H1 (cell line): ENCODE data around the gene RPTOR. TPM values are rescaled to one million over a fixed set of nuclear protein-coding genes. Genes with fewer than 3 reads are reported as not detected.

Source experiments
- CTCF ChIA-PET: fragments of 300-600 bp; sonication (Branson Sonifier 250); formaldehyde crosslinking; loops from one replicate; lab custom pipeline; 2021; ENCODE audit not compliant: partially characterized antibody; lab: Charles Lee
- POLR2A ChIA-PET: fragments of 300-600 bp; sonication (Branson Sonifier 250); formaldehyde crosslinking; loops from one replicate; lab custom pipeline; 2021; ENCODE audit warnings: inconsistent platforms; ENCODE audit not compliant: partially characterized antibody; lab: Charles Lee
- DNase-seq, 2 experiments: peaks; one replicate each; pipeline versions ENCODE4 v3.0.0 to v3.0.0-alpha.2; 2010 to 2022; ENCODE audit warnings: low spot score in 2 of 2, low read depth in 1 of 2, mixed read lengths in 1 of 2
- FAIRE-seq: peaks from 2 replicates; lab custom pipeline; 2011; peaks lifted over from hg19 to GRCh38; lab: Jason Lieb, UNC
- H2AFZ ChIP-seq: 2 replicates; pipeline ENCODE4 v1.8.1; 2012; ENCODE audit warnings: low read length, inconsistent platforms
- H2AK5ac ChIP-seq: 2 replicates; pipeline ENCODE4 v1.6.1; 2013; ENCODE audit warnings: low read depth, low read length
- H2BK120ac ChIP-seq: replicated peaks from 2 replicates; pipeline ENCODE3; 2013; ENCODE audit warnings: low read depth, low read length, inconsistent platforms
- H2BK12ac ChIP-seq: 2 replicates; pipeline ENCODE4 v1.6.1; 2013; ENCODE audit warnings: low read depth, low read length
- H2BK15ac ChIP-seq: 2 replicates; pipeline ENCODE4 v1.6.1; 2013; ENCODE audit warnings: low read length
- H2BK20ac ChIP-seq: 2 replicates; pipeline ENCODE4 v1.6.1; 2013; ENCODE audit warnings: low read length
- H2BK5ac ChIP-seq: 2 replicates; pipeline ENCODE4 v1.6.1; 2013; ENCODE audit warnings: low read depth, low read length
- H3K14ac ChIP-seq: 2 replicates; pipeline ENCODE4 v1.6.1; 2013; ENCODE audit warnings: inconsistent platforms; ENCODE audit not compliant: insufficient read length
- H3K18ac ChIP-seq: 2 replicates; pipeline ENCODE4 v1.6.1; 2013; ENCODE audit warnings: low read length; ENCODE audit errors: extremely low read depth
- H3K23ac ChIP-seq: 2 replicates; pipeline ENCODE4 v1.6.1; 2013; ENCODE audit warnings: inconsistent platforms; ENCODE audit not compliant: insufficient read length
- H3K23me2 ChIP-seq: 2 replicates; pipeline ENCODE4 v1.6.1; 2013; ENCODE audit warnings: low read depth, low read length
- H3K27ac ChIP-seq: 2 replicates; pipeline ENCODE4 v1.6.1; 2011; ENCODE audit warnings: low read depth, low read length, inconsistent platforms
- H3K27me3 ChIP-seq, 4 experiments: replicated peaks in 1 of 4; 1 replicate in 1 of 4; 2 replicates in 3 of 4; pipeline versions ENCODE4 v1.6.1 to v1.8.1; 2011 to 2013; ENCODE audit warnings: low read length in 3 of 4, mild to moderate bottlenecking in 3 of 4, inconsistent platforms in 2 of 4, mixed read lengths in 2 of 4, moderate library complexity in 1 of 4; ENCODE audit not compliant: control insufficient read depth in 3 of 4, insufficient read depth in 3 of 4; ENCODE audit errors: extremely low read depth in 1 of 4
- H3K36me3 ChIP-seq, 4 experiments: 2 replicates each; pipeline versions ENCODE4 v1.6.1 to v1.8.1; 2011 to 2013; ENCODE audit warnings: mild to moderate bottlenecking in 4 of 4, low read length in 3 of 4, moderate library complexity in 2 of 4, control low read depth in 1 of 4, inconsistent platforms in 1 of 4; ENCODE audit not compliant: insufficient read depth in 4 of 4, control insufficient read depth in 2 of 4
- H3K4ac ChIP-seq: replicated peaks from 2 replicates; pipeline ENCODE3; 2013; ENCODE audit warnings: low read length, low read depth, mixed read lengths, inconsistent platforms; ENCODE audit not compliant: insufficient read length
- H3K4me1 ChIP-seq, 4 experiments: replicated peaks in 1 of 4; 1 replicate in 1 of 4; 2 replicates in 3 of 4; pipeline versions ENCODE4 v1.6.1 to v1.8.1; 2011 to 2013; ENCODE audit warnings: low read length in 3 of 4, inconsistent platforms in 2 of 4, mixed read lengths in 1 of 4; ENCODE audit not compliant: insufficient read depth in 4 of 4, control insufficient read depth in 3 of 4
- H3K4me2 ChIP-seq, 2 experiments: 2 replicates each; pipeline versions ENCODE4 v1.6.1 to v1.8.1; 2011 to 2013; ENCODE audit warnings: low read depth in 2 of 2, low read length in 2 of 2, control low read depth in 1 of 2, inconsistent platforms in 1 of 2, mild to moderate bottlenecking in 1 of 2; ENCODE audit not compliant: insufficient read depth in 1 of 2
- H3K4me3 ChIP-seq, 4 experiments: fragments of 200-600, 300-600 bp in 1 of 4; sonication (generic), shearing (Covaris generic), sonication (Bioruptor Twin) in 1 of 4; 2 replicates each; pipeline versions ENCODE4 v1.5.1 to v1.8.1; 2011 to 2016; ENCODE audit warnings: low read length in 4 of 4, low read depth in 3 of 4, control low read depth in 2 of 4, inconsistent platforms in 2 of 4, mild to moderate bottlenecking in 2 of 4, mixed read lengths in 1 of 4, moderate library complexity in 1 of 4; ENCODE audit not compliant: insufficient read depth in 2 of 4; ENCODE audit errors: extremely low read depth in 1 of 4
- H3K56ac ChIP-seq: replicated peaks from 2 replicates; pipeline ENCODE3; 2013; ENCODE audit warnings: low read depth, mild to moderate bottlenecking, mixed read lengths, low read length, inconsistent platforms; ENCODE audit not compliant: insufficient read length
- H3K79me1 ChIP-seq: 2 replicates; pipeline ENCODE4 v1.6.1; 2013; ENCODE audit warnings: low read depth, low read length, control low read depth
- H3K79me2 ChIP-seq, 2 experiments: 2 replicates each; pipeline versions ENCODE4 v1.6.1 to v1.8.1; 2012 to 2013; ENCODE audit warnings: low read length in 2 of 2, mild to moderate bottlenecking in 2 of 2, inconsistent platforms in 1 of 2; ENCODE audit not compliant: insufficient read depth in 2 of 2, control insufficient read depth in 1 of 2
- H3K9ac ChIP-seq, 4 experiments: replicated peaks in 1 of 4; 1 replicate in 1 of 4; 2 replicates in 3 of 4; pipeline versions ENCODE4 v1.6.1 to v1.8.1; 2011 to 2013; ENCODE audit warnings: low read depth in 3 of 4, low read length in 3 of 4, control low read depth in 2 of 4, mild to moderate bottlenecking in 2 of 4, moderate library complexity in 2 of 4, inconsistent platforms in 1 of 4; ENCODE audit errors: extremely low read depth in 1 of 4
- H3K9me3 ChIP-seq, 2 experiments: 2 replicates each; pipeline versions ENCODE4 v1.6.1 to v1.8.1; 2012 to 2013; ENCODE audit warnings: mild to moderate bottlenecking in 2 of 2, moderate library complexity in 2 of 2, control low read depth in 1 of 2, inconsistent platforms in 1 of 2, low read depth in 1 of 2, low read length in 1 of 2, mixed read lengths in 1 of 2; ENCODE audit not compliant: insufficient read depth in 2 of 2
- H4K20me1 ChIP-seq, 2 experiments: replicated peaks in 1 of 2; 2 replicates each; pipeline versions ENCODE3 to v1.8.1; 2011 to 2013; ENCODE audit warnings: inconsistent platforms in 2 of 2, low read length in 2 of 2, mild to moderate bottlenecking in 1 of 2; ENCODE audit not compliant: insufficient read depth in 2 of 2, control insufficient read depth in 1 of 2
- H4K5ac ChIP-seq: 2 replicates; pipeline ENCODE4 v1.6.1; 2013; ENCODE audit warnings: low read length, low read depth, mixed read lengths, inconsistent platforms; ENCODE audit not compliant: insufficient read length
- H4K8ac ChIP-seq: 2 replicates; pipeline ENCODE4 v1.8.0; 2013; ENCODE audit warnings: mild to moderate bottlenecking, moderate library complexity, low read length, inconsistent platforms; ENCODE audit not compliant: insufficient read depth; ENCODE audit errors: extremely low read depth
- H4K91ac ChIP-seq: replicated peaks from 2 replicates; pipeline ENCODE3; 2013; ENCODE audit warnings: low read length, mixed read lengths, inconsistent platforms; ENCODE audit not compliant: insufficient read length
- ASH2L ChIP-seq: fragments of 200-600, 300-600 bp; sonication (generic); IDR thresholded peaks from one replicate; pipeline ENCODE4 v1.7.1; 2017; ENCODE audit warnings: low read length
- BACH1 ChIP-seq: IDR thresholded peaks from 2 replicates; pipeline ENCODE4 v1.6.1; 2012; ENCODE audit warnings: low read length, improper control_type of control experiment
- CREB1 ChIP-seq: IDR thresholded peaks from 2 replicates; pipeline ENCODE4 v1.6.1; 2012; ENCODE audit warnings: inconsistent platforms
- CTBP2 ChIP-seq: IDR thresholded peaks from 2 replicates; pipeline ENCODE4 v1.7.0; 2011; ENCODE audit warnings: borderline replicate concordance, mild to moderate bottlenecking, moderate library complexity, mixed read lengths, low read length; ENCODE audit not compliant: insufficient read depth, insufficient read length
- SIN3A ChIP-seq, 2 experiments: IDR thresholded peaks in 1 of 2; conservative IDR thresholded peaks in 1 of 2; 2 replicates each; pipeline ENCODE4 v1.6.1; 2011 to 2012; ENCODE audit warnings: low read length in 2 of 2, improper control_type of control experiment in 1 of 2, low read depth in 1 of 2, mild to moderate bottlenecking in 1 of 2
- SUZ12 ChIP-seq: fragments of 200-600 bp; sonication (generic); IDR thresholded peaks from 2 replicates; pipeline ENCODE4 v1.6.1; 2012; ENCODE audit warnings: mild to moderate bottlenecking, inconsistent platforms, low read length, moderate library complexity, mixed read lengths
- TAF7 ChIP-seq: optimal IDR thresholded peaks from 2 replicates; pipeline ENCODE3; 2011; ENCODE audit warnings: low read depth, mild to moderate bottlenecking, inconsistent platforms, low read length, moderate library complexity, borderline replicate concordance
- TBP ChIP-seq: IDR thresholded peaks from 2 replicates; pipeline ENCODE4 v1.6.1; 2011; ENCODE audit warnings: low read depth, low read length, improper control_type of control experiment
- TCF12 ChIP-seq: IDR thresholded peaks from 2 replicates; pipeline ENCODE4 v1.6.1; 2011; ENCODE audit warnings: low read depth, mild to moderate bottlenecking, low read length
- TEAD4 ChIP-seq: IDR thresholded peaks from 2 replicates; pipeline ENCODE4 v1.6.1; 2012; ENCODE audit warnings: low read depth, low read length, inconsistent platforms, mixed read lengths
- WGBS, 2 experiments: shearing (Covaris generic) in 1 of 2; methylation state at CpG; one replicate each; pipeline versions ENCODE4 v1.1.6 to v1.1.7; 2013 to 2015; ENCODE audit warnings: low lambda C conversion rate in 2 of 2, mixed read lengths in 2 of 2, inconsistent platforms in 1 of 2, low coverage in 1 of 2, missing lambda C conversion rate in 1 of 2; ENCODE audit not compliant: insufficient replicate concordance in 2 of 2, insufficient coverage in 1 of 2, insufficient read length in 1 of 2; ENCODE audit errors: extremely low coverage in 1 of 2, missing lambda C conversion rate in 1 of 2; 5-methylcytosine and 5-hydroxymethylcytosine counted together
- polyA plus RNA-seq, 7 experiments: library from polyadenylated mRNA; depleted of rRNA in 3 of 7; stranded (reverse) in 5 of 7; unstranded in 2 of 7; fragments of >200 nt in 5 of 7; fragments of 200-250 nt in 2 of 7; gene quantifications; 1 replicate in 5 of 7; 2 replicates in 1 of 7; 4 replicates in 1 of 7; pipeline versions ENCODE4 v1.2.1 to v1.2.3, GENCODE V29; 2011 to 2013; ENCODE audit warnings: missing spikeins in 2 of 7, mixed read lengths in 2 of 7
- total RNA-seq: library from RNA; stranded (reverse); fragmentation: NEBNext Ultra II Directional; extraction: Animal tissue kit (Norgen Biotek cat#: 25700); gene quantifications from 2 replicates; pipeline ENCODE4 v1.2.1, GENCODE V29; 2021
- TF ChIP-seq, protein P1 (sequence below): IDR thresholded peaks from 2 replicates; pipeline ENCODE4 v1.6.1; 2011; ENCODE audit warnings: low read length, improper control_type of control experiment

The RPTOR gene
- total and polyA plus RNA-seq, 2 of the 8 experiments (the other 6 are each of a cell fraction or from before 2014, with no cell fraction given) = 6.9 to 28.7 TPM

DNA sequence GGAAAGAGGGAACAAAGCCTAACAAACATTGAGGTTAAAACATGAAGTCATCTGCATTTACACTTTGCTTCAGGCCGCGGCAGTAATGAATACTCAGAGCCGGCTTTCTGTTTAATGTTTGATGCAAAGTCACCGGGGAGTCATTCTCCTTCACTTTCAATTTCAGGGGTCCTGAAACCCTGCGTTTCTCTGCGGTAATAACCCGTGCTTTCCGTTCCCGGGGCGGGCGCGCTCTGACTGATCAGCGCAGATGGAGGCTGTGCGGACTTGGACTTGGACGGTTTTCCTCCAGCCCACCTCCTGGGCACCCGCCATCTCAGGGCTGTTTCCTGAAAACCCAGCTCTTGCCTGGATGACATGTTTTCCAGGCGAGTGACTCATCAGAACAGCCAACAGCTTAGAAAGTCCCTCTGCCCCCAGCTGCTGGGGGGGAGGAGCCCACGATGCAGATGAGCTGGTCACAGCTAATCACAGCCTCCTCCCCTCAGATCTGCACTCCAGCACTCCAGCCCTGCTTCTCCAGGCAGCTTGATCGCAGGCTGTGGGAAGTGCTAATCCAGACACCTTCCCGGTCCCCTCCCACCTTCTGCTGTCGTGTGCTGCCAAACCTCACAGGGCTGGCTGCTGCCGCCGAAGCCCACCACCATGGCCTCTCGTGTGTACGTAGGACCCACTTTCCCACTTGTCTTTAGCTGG, 288.4 kb downstream of the RPTOR start:
- Histone ChIP-seq H3K4ac (no peak overlapping the region), H3K36me3 (no peaks in the 10 kb centered on the region), H3K4me1 (peaks cover 9 to 29% (median 15%) of the 10 kb centered on the region in 4 experiments), H2BK15ac (no peak overlapping the region), H2BK5ac (no peak overlapping the region), H2BK120ac (no peak overlapping the region), H3K56ac (no peak overlapping the region), H3K14ac (no peak overlapping the region), H3K18ac (no peak overlapping the region; the same call in 1 of the 2 replicates), H2AK5ac (no peak overlapping the region), H3K79me1 (no peaks in the 10 kb centered on the region), H3K23me2 (no peaks in the 10 kb centered on the region), H3K27ac (peak overlapping the region; percentile 75), H3K4me3 (peak overlapping the region in 3 of 4 experiments; percentile 25 to 55 (median 26); a peak in 4 of 8 replicates), H3K79me2 (no peaks in the 10 kb centered on the region), H4K91ac (no peak overlapping the region), H4K20me1 (peaks cover 0 to 2% of the 10 kb centered on the region in 2 experiments), H4K5ac (no peak overlapping the region), H2BK12ac (no peak overlapping the region), H3K4me2 (peak overlapping the region; percentile 49 to 75), H3K9me3 (no peaks in the 10 kb centered on the region), H3K27me3 (no peaks in the 10 kb centered on the region), H4K8ac (peak overlapping the region; percentile 74; the same call in 1 of the 2 replicates), H3K23ac (no peak overlapping the region), H3K9ac (peak overlapping the region in 3 of 4 experiments; percentile 33 to 56 (median 35); a peak in 4 of 7 replicates), H2AFZ (no peak overlapping the region), H2BK20ac (no peak overlapping the region)
- 13% methylated on average over 25 of the region's 25 CpGs; no CpG with 5 or more reads in 1 of the 2 experiments for WGBS, 2 experiments
- DNase-seq = peak; percentile 79 to 84
- ChIA-PET POLR2A (interaction anchor here (0.7 to 1.5 kb wide), 6 partner anchors 11 to 185 kb away, joined by 3 to 6 read pairs (median 4); no protein-coding TSS in a partner anchor), CTCF (interaction anchor here (1.0 to 2.3 kb wide), 5 partner anchors 10 to 67 kb away, joined by 3 to 8 read pairs (median 4); no protein-coding TSS in a partner anchor)
- peak; percentile 82 for FAIRE-seq
- TF ChIP-seq ASH2L = peak; percentile 30
- no peak for TF ChIP-seq SUZ12
- TF ChIP-seq, protein P1, sequence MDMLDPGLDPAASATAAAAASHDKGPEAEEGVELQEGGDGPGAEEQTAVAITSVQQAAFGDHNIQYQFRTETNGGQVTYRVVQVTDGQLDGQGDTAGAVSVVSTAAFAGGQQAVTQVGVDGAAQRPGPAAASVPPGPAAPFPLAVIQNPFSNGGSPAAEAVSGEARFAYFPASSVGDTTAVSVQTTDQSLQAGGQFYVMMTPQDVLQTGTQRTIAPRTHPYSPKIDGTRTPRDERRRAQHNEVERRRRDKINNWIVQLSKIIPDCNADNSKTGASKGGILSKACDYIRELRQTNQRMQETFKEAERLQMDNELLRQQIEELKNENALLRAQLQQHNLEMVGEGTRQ = no peak
- TF ChIP-seq TBP = peak; percentile 53; the same call in 1 of the 2 replicates
- TF ChIP-seq BACH1 = peak; percentile 79
- no peak for TF ChIP-seq TEAD4
- TF ChIP-seq TCF12 = 0 out of 2 replicates have a peak, but pooled peaks have one; percentile 31
- peak; percentile 46 to 64; a peak in 1 of 4 replicates for TF ChIP-seq SIN3A (conservative IDR thresholded peaks at IDR 0.05 in 1 of 2, IDR thresholded peaks at IDR 0.05 in 1 of 2; ENCODE audit: low read depth in 1 of 2, low read length in 2 of 2)
- peak; percentile 58 for TF ChIP-seq CREB1
- no peak for TF ChIP-seq CTBP2
- no peak for TF ChIP-seq TAF7
